ENCODE data around the gene CSN2.

- TF ChIP-seq POLR2AphosphoS5 (IDR thresholded peaks at IDR 0.05; ENCODE audit: borderline replicate concordance, low read depth, low read length) (no peak), EZH2 (IDR thresholded peaks at IDR 0.05) (no peak), FOXP2 (optimal IDR thresholded peaks at IDR 0.05; ENCODE audit: control extremely low read depth, extremely low read length, insufficient read depth) (no peak)
Observed at GRCh38 chr4:69986663-69987062, 21.1 kb upstream of the CSN2 start.
